Measurements from ENCODE around the gene TSHZ1. TPM values are rescaled to one million over a fixed set of nuclear protein-coding genes. Genes with fewer than 3 reads are reported as not detected.
A peak's percentile ranks its signal among the peaks of the same experiment; 100 is the strongest.

Gene TSHZ1
- total RNA-seq, 4 donors from 2014 or later, result 14.1 to 23.3 (median 17.6) TPM

DNA sequence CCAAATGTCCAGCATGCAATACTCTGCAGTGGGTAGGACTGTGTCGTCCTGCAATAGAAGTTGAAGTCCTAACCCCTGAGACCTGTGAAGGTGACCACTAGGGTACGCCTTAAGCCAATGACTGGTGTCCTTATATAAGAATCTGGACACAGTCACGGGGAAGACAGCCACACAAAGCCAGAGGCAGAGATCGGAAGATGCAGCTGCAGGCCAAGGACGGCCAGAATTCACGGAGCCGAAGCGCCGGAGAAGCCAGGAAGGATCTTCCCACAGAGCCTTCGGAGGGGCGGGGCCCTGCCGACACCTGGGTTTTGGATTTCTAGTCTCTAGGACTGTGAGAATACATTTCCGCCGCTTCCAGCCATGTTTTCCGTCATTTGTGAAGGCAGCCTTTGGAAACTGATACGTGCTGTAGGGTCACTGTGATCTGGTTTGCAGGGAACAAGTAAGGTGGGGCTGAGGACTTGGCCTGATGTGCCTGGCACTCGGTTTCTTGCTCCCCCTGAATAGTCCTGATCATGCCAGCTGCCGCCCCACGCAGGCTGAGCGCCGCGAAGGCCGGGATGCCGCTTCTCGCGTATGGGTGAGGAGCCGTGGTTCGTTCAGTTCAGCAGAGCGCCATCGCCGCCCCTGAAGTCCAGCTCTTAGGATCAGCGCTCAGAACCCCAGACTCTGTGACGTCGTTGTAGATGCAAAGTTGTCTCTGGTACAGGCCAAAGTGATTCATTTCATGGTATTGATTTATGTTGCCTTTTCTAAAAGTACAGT, 40.4 kb upstream of the TSHZ1 start:
- TF ChIP-seq, protein P1, sequence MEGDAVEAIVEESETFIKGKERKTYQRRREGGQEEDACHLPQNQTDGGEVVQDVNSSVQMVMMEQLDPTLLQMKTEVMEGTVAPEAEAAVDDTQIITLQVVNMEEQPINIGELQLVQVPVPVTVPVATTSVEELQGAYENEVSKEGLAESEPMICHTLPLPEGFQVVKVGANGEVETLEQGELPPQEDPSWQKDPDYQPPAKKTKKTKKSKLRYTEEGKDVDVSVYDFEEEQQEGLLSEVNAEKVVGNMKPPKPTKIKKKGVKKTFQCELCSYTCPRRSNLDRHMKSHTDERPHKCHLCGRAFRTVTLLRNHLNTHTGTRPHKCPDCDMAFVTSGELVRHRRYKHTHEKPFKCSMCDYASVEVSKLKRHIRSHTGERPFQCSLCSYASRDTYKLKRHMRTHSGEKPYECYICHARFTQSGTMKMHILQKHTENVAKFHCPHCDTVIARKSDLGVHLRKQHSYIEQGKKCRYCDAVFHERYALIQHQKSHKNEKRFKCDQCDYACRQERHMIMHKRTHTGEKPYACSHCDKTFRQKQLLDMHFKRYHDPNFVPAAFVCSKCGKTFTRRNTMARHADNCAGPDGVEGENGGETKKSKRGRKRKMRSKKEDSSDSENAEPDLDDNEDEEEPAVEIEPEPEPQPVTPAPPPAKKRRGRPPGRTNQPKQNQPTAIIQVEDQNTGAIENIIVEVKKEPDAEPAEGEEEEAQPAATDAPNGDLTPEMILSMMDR (IDR thresholded peaks at IDR 0.05), result no peak
- TF ChIP-seq POLR2A (IDR thresholded peaks at IDR 0.05), result no peak
- H3K4me3 ChIP-seq (ENCODE audit: low read depth, poor library complexity, severe bottlenecking), result no peak overlapping the region
- intact Hi-C loops (cut with DNase I; ENCODE audit: low total_unique reads), result no loop called here
- peak in 1 of 2 donors; percentile 10 for DNase-seq (ENCODE audit: low spot score in 2 of 2)
- WGBS, 2 donors, result 94 to 95% methylated on average over 34 of the region's 34 CpGs

DNA sequence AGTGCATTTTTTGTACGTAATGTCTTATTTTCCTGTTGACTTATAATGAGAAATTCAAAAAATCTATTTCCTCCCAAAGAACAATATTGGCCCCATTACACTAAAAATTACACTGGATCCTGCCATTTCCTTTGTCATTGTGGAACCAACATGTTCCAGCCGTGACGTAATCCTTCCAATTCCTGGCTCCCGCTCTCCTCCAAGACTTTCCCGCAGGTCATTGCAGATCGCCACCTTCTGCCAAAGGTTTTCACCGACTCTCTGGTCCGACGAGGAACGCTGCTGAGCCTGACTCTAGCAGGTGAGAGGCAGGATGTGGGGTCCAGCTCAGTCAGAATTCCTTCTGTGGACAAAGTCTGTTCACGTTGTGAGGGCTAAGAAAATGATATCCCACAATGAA, 39.7 kb upstream of the TSHZ1 start:
- intact Hi-C loops (cut with DNase I; ENCODE audit: low total_unique reads), result no loop called here
- TF ChIP-seq, protein P1 (IDR thresholded peaks at IDR 0.05), result no peak
- no peak for DNase-seq (ENCODE audit: low spot score in 2 of 2)
- H3K4me3 ChIP-seq (ENCODE audit: low read depth, poor library complexity, severe bottlenecking), result no peak overlapping the region
- 88 to 90% methylated on average over 11 of the region's 11 CpGs for WGBS, 2 donors

DNA sequence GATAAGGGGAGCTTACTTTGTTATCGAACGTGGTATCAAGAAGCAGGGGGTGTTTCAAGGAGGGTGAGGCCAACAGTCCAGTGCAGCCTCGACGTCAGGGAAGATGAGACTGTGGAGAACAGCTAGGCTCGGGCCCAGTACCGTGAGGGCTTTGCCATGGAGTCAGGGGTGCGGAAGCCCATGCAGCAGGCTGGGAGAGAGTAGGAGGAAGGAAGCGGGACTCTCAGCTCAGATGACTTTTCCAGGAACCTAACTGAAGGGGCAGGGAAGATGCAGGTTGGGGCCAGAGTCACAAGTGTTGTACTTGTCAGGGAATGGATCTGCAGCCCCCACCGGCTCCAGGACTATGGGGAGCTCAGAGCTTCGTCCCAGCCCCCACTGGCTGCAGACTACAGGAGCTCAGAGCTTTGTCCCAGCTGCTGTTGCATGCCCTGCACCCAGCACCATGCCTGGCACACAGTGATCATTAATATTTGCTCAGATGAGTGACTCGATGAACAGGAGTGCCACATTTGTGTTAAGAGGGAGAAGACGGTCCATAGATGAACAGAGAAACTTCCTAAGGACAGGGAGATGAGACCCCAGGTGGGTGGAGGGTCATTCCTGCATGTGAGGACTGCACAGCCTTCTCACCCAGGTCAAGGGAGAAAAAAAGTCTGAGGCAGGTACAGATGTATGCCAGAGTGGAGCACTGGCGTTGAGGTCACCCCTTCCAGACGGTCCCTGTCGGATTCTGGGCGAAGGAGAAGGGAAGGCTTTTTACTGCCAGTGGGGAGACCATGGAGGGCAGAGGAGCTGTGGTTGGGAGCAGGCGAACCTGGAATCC, 38.1 kb upstream of the TSHZ1 start:
- 85 to 86% methylated on average over 17 of the region's 17 CpGs for WGBS, 2 donors
- DNase-seq (ENCODE audit: low spot score in 2 of 2), result no peak
- no peak for TF ChIP-seq POLR2A (IDR thresholded peaks at IDR 0.05)
- TF ChIP-seq, protein P1 (IDR thresholded peaks at IDR 0.05), result no peak
- intact Hi-C loops (cut with DNase I; ENCODE audit: low total_unique reads), result no loop called here
- H3K4me3 ChIP-seq (ENCODE audit: low read depth, poor library complexity, severe bottlenecking), result no peak overlapping the region

GRCh38 chr18:75173125-75173432, 37.5 kb upstream of the TSHZ1 start:
- WGBS, 2 donors, result 61 to 62% methylated on average over 5 of the region's 5 CpGs
- DNase-seq (ENCODE audit: low spot score in 2 of 2), result no peak
- intact Hi-C loops (cut with DNase I; ENCODE audit: low total_unique reads), result no loop called here
- TF ChIP-seq POLR2A (IDR thresholded peaks at IDR 0.05), result no peak
- TF ChIP-seq, protein P1 (IDR thresholded peaks at IDR 0.05), result no peak
- no peak overlapping the region for H3K4me3 ChIP-seq (ENCODE audit: low read depth, poor library complexity, severe bottlenecking)

- WGBS, 2 donors, result 79 to 80% methylated on average over 4 of the region's 4 CpGs
- no peak for DNase-seq (ENCODE audit: low spot score in 2 of 2)
- intact Hi-C loops (cut with DNase I; ENCODE audit: low total_unique reads), result no loop called here
- TF ChIP-seq, protein P1 (IDR thresholded peaks at IDR 0.05), result no peak
- TF ChIP-seq POLR2A (IDR thresholded peaks at IDR 0.05), result no peak
- no peak overlapping the region for H3K4me3 ChIP-seq (ENCODE audit: low read depth, poor library complexity, severe bottlenecking)
Observed at GRCh38 chr18:75173738-75174137, 36.9 kb upstream of the TSHZ1 start.
